ENCODE results near the gene NOC2L. TPM values are rescaled to one million over a fixed set of nuclear protein-coding genes. Genes with fewer than 3 reads are reported as not detected.

NOC2L gene
- total RNA-seq, 2 donors from 2014 or later, result 83.5 to 97.3 TPM

DNA sequence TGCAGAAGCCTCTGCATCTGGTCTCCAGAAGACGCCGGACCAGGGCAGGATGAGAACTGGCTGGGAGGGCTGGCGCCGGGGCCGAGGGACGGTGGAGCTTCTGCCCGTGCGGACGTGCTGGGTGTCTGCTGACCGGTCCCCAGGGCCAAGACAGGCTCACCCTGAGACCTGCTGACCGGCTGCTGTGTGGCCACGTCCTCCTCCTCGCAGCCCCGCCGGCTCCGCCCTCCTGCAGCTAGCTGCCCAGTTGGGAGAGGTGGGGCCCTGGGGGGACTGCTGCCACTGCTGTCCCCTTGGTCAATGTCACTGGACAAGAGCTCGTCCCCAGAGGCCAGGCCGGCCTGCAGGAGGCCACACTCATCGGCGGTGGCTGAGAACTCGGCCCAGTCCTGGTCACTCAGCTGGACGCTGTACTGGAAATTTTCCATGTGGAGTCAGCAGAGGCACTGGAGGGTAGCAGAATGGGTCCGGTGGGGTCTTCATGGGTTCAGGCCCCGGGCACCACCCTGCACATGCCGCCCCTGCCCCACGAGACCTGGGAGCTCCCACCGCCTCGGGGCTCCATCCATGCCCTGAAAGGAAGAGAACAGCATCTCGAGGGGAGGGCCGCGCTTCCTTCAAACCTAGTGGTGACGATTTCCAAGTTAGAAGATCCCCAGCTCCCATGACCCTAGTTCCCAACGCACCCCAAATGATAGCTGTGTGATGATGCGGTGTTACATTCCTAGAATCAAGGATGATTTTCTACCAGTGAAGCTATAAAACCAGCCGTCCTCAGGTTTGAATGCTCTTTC, 21.7 kb upstream of the NOC2L start:
- no peak overlapping the region for H3K4me3 Mint-ChIP-seq
- TF ChIP-seq, protein P1, sequence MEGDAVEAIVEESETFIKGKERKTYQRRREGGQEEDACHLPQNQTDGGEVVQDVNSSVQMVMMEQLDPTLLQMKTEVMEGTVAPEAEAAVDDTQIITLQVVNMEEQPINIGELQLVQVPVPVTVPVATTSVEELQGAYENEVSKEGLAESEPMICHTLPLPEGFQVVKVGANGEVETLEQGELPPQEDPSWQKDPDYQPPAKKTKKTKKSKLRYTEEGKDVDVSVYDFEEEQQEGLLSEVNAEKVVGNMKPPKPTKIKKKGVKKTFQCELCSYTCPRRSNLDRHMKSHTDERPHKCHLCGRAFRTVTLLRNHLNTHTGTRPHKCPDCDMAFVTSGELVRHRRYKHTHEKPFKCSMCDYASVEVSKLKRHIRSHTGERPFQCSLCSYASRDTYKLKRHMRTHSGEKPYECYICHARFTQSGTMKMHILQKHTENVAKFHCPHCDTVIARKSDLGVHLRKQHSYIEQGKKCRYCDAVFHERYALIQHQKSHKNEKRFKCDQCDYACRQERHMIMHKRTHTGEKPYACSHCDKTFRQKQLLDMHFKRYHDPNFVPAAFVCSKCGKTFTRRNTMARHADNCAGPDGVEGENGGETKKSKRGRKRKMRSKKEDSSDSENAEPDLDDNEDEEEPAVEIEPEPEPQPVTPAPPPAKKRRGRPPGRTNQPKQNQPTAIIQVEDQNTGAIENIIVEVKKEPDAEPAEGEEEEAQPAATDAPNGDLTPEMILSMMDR (conservative IDR thresholded peaks at IDR 0.05), result no peak
- peaks cover 5% of the 10 kb centered on the region for H3K9me3 Mint-ChIP-seq
- Histone ChIP-seq H3K4me3 (ENCODE audit: low read length) (no peak overlapping the region), H3K36me3 (ENCODE audit: control insufficient read depth, insufficient read depth, low read length) (no peaks in the 10 kb centered on the region), H3K27me3 (ENCODE audit: control insufficient read depth, insufficient read depth, low read length, poor library complexity, severe bottlenecking) (peaks cover 31% of the 10 kb centered on the region), H3K27ac (ENCODE audit: low read depth, low read length) (no peak overlapping the region), H3K9ac (ENCODE audit: extremely low read depth, low read length, poor library complexity, severe bottlenecking) (no peak overlapping the region), H3K4me1 (ENCODE audit: control insufficient read depth, insufficient read depth, low read length) (no peaks in the 10 kb centered on the region), H3K9me3 (ENCODE audit: control insufficient read depth, low read length) (no peaks in the 10 kb centered on the region)
- 88 to 90% methylated on average over 27 to 35 of the region's 35 CpGs for WGBS, 2 experiments (ENCODE audit: insufficient coverage in 1 of 2, insufficient read length in 1 of 2)
- peaks cover 47% of the 10 kb centered on the region for H3K27me3 Mint-ChIP-seq (ENCODE audit: insufficient read depth)
- no peak overlapping the region for H3K27ac Mint-ChIP-seq
- H3K4me1 Mint-ChIP-seq, result no peaks in the 10 kb centered on the region
- no peak for DNase-seq
- peaks cover 3% of the 10 kb centered on the region for H3K36me3 Mint-ChIP-seq (ENCODE audit: low read depth)

DNA sequence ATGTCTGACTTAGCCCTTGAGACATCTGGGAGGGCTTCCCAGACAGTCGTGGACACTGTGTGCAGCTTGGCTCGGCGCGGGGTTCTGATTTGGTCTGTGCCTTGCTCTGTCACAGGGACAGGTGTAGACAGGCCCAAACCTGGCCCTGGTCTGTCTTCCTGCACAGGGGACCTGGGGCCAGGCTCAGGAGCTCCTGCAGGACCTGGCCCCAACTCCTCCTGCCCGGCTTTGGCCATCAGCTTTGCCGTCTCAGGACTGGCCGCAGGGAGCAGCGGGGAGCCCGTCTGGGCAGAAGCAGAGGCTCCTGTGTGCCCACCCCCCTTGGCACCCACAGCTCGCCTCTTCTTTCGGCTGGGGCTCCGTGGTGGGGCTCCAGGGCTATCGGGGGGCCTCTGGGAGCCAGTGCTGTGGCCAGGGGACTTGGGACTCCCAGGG, 21.1 kb upstream of the NOC2L start:
- Histone ChIP-seq H3K4me3 (ENCODE audit: low read length) (no peak overlapping the region), H3K36me3 (ENCODE audit: control insufficient read depth, insufficient read depth, low read length) (no peaks in the 10 kb centered on the region), H3K9me3 (ENCODE audit: control insufficient read depth, low read length) (no peaks in the 10 kb centered on the region), H3K9ac (ENCODE audit: extremely low read depth, low read length, poor library complexity, severe bottlenecking) (no peak overlapping the region), H3K4me1 (ENCODE audit: control insufficient read depth, insufficient read depth, low read length) (no peaks in the 10 kb centered on the region), H3K27ac (ENCODE audit: low read depth, low read length) (no peak overlapping the region), H3K27me3 (ENCODE audit: control insufficient read depth, insufficient read depth, low read length, poor library complexity, severe bottlenecking) (peaks cover 31% of the 10 kb centered on the region)
- no peak overlapping the region for H3K4me3 Mint-ChIP-seq
- H3K4me1 Mint-ChIP-seq, result no peaks in the 10 kb centered on the region
- 89% methylated on average over 13 of the region's 13 CpGs; no CpG with 5 or more reads in 1 of the 2 experiments for WGBS, 2 experiments (ENCODE audit: insufficient coverage in 1 of 2, insufficient read length in 1 of 2)
- peaks cover 5% of the 10 kb centered on the region for H3K9me3 Mint-ChIP-seq
- H3K27me3 Mint-ChIP-seq (ENCODE audit: insufficient read depth), result peaks cover 44% of the 10 kb centered on the region
- DNase-seq, result no peak
- H3K36me3 Mint-ChIP-seq (ENCODE audit: low read depth), result peaks cover 3% of the 10 kb centered on the region
- H3K27ac Mint-ChIP-seq, result no peak overlapping the region
- TF ChIP-seq, protein P1 (conservative IDR thresholded peaks at IDR 0.05), result no peak

DNA sequence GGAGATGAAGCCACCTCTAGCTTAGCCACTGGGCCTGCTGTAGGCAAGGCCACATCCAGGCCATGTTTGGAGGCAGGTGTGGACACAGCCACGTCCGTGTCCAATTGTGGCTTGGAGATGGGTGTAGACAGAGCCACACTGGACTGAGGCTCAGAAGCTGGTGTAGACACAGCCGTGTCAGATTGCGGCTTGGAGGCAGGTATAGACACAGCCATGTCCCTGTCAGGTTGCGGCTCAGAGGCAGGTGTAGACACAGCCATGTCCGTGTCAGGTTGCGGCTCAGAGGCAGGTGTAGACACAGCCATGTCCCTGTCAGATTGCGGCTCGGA, 20.7 kb upstream of the NOC2L start:
- H3K4me1 ChIP-seq (ENCODE audit: control insufficient read depth, insufficient read depth, low read length), result no peaks in the 10 kb centered on the region
- H3K9ac ChIP-seq (ENCODE audit: extremely low read depth, low read length, poor library complexity, severe bottlenecking), result no peak overlapping the region
- peaks cover 31% of the 10 kb centered on the region for H3K27me3 ChIP-seq (ENCODE audit: control insufficient read depth, insufficient read depth, low read length, poor library complexity, severe bottlenecking)
- no peak overlapping the region for H3K27ac Mint-ChIP-seq
- DNase-seq, result no peak
- 96 to 97% methylated on average over 8 to 9 of the region's 9 CpGs for WGBS, 2 experiments (ENCODE audit: insufficient coverage in 1 of 2, insufficient read length in 1 of 2)
- TF ChIP-seq, protein P1 (conservative IDR thresholded peaks at IDR 0.05), result no peak
- H3K4me3 Mint-ChIP-seq, result no peak overlapping the region
- peaks cover 43% of the 10 kb centered on the region for H3K27me3 Mint-ChIP-seq (ENCODE audit: insufficient read depth)
- H3K36me3 ChIP-seq (ENCODE audit: control insufficient read depth, insufficient read depth, low read length), result no peaks in the 10 kb centered on the region
- H3K27ac ChIP-seq (ENCODE audit: low read depth, low read length), result no peak overlapping the region
- H3K4me1 Mint-ChIP-seq, result no peaks in the 10 kb centered on the region
- H3K9me3 ChIP-seq (ENCODE audit: control insufficient read depth, low read length), result no peaks in the 10 kb centered on the region
- H3K9me3 Mint-ChIP-seq, result peaks cover 5% of the 10 kb centered on the region
- H3K4me3 ChIP-seq (ENCODE audit: low read length), result no peak overlapping the region
- peaks cover 3% of the 10 kb centered on the region for H3K36me3 Mint-ChIP-seq (ENCODE audit: low read depth)
